Epithelial cell of proximal tubule (primary cell): Measurements from ENCODE around the gene EXOSC5. TPM values are rescaled to one million over a fixed set of nuclear protein-coding genes. Genes with fewer than 3 reads are reported as not detected.
"Not testable (repeated sequence)": the region's sequence is repeated elsewhere in the genome, so short reads cannot be mapped to it uniquely, and the experiment has no call there.

Experiments used
- DNase-seq: peaks from one replicate; pipeline ENCODE4 v3.0.0-alpha.2; 2011; ENCODE audit warnings: low read depth
- H3K4me3 ChIP-seq: 2 replicates; pipeline ENCODE4 v1.5.1; 2011; ENCODE audit warnings: low read depth, mild to moderate bottlenecking, low read length
- total RNA-seq: library from RNA; depleted of rRNA; stranded (reverse); fragments of >200 nt; gene quantifications from 2 replicates; pipeline ENCODE4 v1.2.3, GENCODE V29; 2015
- TF ChIP-seq, protein P1 (sequence below): conservative IDR thresholded peaks from 2 replicates; pipeline ENCODE4 v1.5.1; 2012; ENCODE audit warnings: low read depth, mild to moderate bottlenecking, low read length

EXOSC5 gene
- total RNA-seq, 1 donor from 2014 or later = 23.7 TPM

DNA sequence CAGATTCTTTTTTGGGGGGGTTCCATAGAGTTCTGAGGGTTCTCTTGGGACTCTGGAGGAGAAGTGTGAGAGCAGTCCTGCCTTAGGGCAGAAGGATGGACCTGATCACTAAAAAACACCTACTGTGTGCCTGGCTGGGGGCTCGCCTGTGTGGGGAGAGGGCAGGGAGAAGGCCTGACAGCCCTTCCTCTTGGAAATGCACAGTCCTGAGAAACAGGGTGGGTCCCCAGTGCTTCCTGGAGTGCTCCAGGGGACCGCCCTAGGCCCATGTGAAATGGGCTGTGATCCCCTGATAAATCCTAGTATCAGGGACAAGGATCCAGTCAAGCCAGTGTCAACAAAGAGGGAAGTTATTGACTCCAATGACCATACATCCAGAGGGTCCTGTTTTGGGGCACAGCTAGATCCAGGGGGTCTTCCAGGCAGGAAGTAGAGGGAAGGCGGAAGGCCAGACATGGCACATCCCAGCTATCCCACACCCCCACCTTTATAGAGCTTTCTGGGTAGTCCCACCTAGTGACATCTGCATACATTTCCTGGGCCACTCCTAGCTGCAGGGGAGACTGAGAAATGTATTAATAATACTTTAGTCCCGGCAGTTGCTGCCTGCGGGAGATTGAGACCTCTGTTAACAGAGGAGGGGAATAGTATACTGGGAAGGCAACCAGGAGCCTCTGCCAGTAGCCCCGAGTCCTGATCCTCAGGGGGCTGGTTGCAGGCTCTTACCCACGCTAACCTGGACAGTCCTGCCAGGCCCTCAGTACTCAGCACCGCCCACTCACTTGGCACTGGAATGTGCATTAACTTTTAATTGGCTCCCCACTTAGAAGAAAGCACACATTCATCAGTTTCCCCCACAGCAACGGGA is 14.2 kb upstream of the EXOSC5 start:
- DNase-seq = no peak
- H3K4me3 ChIP-seq = no peak overlapping the region
- TF ChIP-seq, protein P1, sequence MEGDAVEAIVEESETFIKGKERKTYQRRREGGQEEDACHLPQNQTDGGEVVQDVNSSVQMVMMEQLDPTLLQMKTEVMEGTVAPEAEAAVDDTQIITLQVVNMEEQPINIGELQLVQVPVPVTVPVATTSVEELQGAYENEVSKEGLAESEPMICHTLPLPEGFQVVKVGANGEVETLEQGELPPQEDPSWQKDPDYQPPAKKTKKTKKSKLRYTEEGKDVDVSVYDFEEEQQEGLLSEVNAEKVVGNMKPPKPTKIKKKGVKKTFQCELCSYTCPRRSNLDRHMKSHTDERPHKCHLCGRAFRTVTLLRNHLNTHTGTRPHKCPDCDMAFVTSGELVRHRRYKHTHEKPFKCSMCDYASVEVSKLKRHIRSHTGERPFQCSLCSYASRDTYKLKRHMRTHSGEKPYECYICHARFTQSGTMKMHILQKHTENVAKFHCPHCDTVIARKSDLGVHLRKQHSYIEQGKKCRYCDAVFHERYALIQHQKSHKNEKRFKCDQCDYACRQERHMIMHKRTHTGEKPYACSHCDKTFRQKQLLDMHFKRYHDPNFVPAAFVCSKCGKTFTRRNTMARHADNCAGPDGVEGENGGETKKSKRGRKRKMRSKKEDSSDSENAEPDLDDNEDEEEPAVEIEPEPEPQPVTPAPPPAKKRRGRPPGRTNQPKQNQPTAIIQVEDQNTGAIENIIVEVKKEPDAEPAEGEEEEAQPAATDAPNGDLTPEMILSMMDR = no peak

DNA sequence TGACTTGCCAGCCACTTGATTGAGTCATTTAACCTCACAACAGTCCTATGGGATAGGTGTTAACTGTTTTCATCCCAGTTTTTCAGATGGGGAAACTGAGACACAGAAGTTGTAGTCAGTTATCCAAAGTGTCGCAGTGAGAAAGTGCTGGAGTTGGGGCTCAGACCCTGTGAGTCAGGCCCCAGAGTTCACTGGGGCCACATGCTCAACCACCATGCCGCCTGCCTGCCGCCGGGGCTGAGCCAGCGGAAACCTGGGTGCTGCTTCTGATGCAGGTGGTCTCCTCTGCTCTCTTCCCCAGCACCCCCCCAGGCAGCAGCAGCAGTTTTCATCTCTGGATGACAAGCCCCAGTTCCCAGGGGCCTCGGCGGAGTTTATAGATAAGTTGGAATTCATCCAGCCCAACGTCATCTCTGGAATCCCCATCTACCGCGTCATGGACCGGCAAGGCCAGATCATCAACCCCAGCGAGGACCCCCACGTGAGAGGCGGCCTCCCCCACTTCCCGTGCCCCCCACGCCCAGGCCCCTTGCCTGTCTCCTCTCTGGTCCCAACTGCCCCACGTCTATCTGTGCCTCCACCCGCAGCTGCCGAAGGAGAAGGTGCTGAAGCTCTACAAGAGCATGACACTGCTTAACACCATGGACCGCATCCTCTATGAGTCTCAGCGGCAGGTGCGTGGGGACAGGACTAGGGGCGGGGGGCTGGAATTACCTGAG is 13.3 kb upstream of the EXOSC5 start:
- TF ChIP-seq, protein P1 = no peak
- no peak for DNase-seq

GRCh38 chr19:41409288-41409687 is 12.1 kb upstream of the EXOSC5 start:
- TF ChIP-seq, protein P1 = no peak
- peak; percentile 40 for DNase-seq
- H3K4me3 ChIP-seq = no peak overlapping the region

More for the DNA sequence above, 13.3 kb upstream of the EXOSC5 start:
- H3K4me3 ChIP-seq = no peak overlapping the region

- H3K4me3 ChIP-seq, DNase-seq: not testable (repeated sequence)
Measured at GRCh38 chr19:41408846-41409245, 11.7 kb upstream of the EXOSC5 start.

DNA sequence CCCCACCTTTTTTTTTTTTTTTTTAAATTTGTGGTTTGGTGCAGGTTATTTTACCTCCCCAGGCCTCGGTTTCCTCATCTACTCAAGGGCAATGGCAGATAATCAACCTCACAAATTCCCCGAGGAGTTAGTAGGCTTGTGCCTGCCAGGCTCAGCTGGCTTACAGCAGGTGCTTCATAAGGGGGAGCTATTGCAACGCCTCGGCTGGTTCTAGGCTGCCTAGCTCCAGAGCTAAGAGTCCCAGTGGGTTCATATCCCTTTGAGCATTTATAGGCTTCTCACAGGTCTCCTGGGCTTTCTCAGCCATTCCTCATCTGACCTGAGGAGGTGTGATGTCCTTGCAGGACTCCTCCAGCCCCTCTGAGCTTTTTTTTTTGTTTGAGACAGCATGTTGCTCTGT is 11.1 kb upstream of the EXOSC5 start:
- DNase-seq = no peak
- no peak overlapping the region for H3K4me3 ChIP-seq
- TF ChIP-seq, protein P1 = no peak

GRCh38 chr19:41407271-41407670 is 10.1 kb upstream of the EXOSC5 start:
- no peak for DNase-seq
- no peak overlapping the region for H3K4me3 ChIP-seq
- TF ChIP-seq, protein P1 = no peak

GRCh38 chr19:41405776-41406175 is 8.6 kb upstream of the EXOSC5 start:
- no peak overlapping the region for H3K4me3 ChIP-seq
- TF ChIP-seq, protein P1 = no peak
- no peak for DNase-seq
